C4-2B (cell line): ENCODE measurements around the gene FRAS1.

ENCODE experiments used
- ZFX ChIP-seq: fragments of 450-650 bp; IDR thresholded peaks from 2 replicates; pipeline ENCODE4 v1.6.1; 2017
- TF ChIP-seq, protein P1 (sequence below): fragments of 450-650 bp; conservative IDR thresholded peaks from 2 replicates; pipeline ENCODE4 v1.5.1; 2017; ENCODE audit warnings: mild to moderate bottlenecking

GRCh38 chr4:78047366-78047765 lies 9.8 kb upstream of the FRAS1 start:
- TF ChIP-seq, protein P1, sequence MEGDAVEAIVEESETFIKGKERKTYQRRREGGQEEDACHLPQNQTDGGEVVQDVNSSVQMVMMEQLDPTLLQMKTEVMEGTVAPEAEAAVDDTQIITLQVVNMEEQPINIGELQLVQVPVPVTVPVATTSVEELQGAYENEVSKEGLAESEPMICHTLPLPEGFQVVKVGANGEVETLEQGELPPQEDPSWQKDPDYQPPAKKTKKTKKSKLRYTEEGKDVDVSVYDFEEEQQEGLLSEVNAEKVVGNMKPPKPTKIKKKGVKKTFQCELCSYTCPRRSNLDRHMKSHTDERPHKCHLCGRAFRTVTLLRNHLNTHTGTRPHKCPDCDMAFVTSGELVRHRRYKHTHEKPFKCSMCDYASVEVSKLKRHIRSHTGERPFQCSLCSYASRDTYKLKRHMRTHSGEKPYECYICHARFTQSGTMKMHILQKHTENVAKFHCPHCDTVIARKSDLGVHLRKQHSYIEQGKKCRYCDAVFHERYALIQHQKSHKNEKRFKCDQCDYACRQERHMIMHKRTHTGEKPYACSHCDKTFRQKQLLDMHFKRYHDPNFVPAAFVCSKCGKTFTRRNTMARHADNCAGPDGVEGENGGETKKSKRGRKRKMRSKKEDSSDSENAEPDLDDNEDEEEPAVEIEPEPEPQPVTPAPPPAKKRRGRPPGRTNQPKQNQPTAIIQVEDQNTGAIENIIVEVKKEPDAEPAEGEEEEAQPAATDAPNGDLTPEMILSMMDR, result no peak
- TF ChIP-seq ZFX, result no peak
